ENCODE data around the gene RSL24D1.

DNA sequence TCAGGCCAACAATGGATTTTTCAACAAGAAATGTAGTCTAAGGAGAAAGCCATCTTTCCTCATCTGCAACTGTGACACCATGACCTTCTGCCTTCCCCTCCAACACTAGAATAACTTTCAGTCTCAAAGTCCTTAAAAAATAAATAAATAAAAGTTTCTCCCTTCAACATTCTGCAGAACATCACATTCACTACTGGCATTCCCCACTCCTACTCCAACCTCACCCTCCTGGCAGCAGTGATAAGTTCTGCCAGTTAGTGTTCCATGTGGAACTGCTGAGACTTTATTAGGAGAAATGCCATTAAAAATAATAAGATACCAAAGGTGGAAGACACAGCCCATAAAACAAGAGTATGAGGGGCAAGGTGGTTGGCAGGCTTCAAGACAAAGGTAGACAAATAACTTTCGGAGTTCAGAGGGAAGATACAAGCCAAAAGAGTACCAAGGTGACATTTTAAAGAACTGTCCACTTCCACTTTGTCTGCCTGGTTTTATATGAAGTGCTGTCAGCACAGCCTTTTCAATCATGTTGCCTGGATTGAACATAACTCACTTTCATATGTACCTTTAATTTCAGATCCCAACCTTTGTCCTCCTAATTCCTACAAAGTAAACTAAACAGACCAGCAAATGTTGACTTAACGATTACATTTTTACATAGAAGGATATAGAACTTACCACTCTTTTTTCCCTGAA lies 37.5 kb upstream of the RSL24D1 start:
- TF ChIP-seq EZH2phosphoT487 (IDR thresholded peaks at IDR 0.05; ENCODE audit: insufficient read depth, low read depth) = no peak
- TF ChIP-seq EZH2 (IDR thresholded peaks at IDR 0.05; ENCODE audit: insufficient read depth, poor library complexity, severe bottlenecking) = no peak
